Endothelial cell of umbilical vein (primary cell): ENCODE measurements around the gene TLX3. TPM values are rescaled to one million over a fixed set of nuclear protein-coding genes. Genes with fewer than 3 reads are reported as not detected.

ENCODE experiments used
- BruUV-seq: library from RNA; stranded (reverse); fragments of 400-500 nt; replicated peaks from 2 replicates; lab custom pipeline; 2021; lab: Mats Ljungman, UMichigan
- CTCF ChIA-PET: fragments of 300-600, 350-600 bp; sonication (Branson Sonifier 250); formaldehyde crosslinking; loops from one replicate; lab custom pipeline; 2021; ENCODE audit warnings: antibody characterized with exemption, inconsistent platforms; lab: Charles Lee
- POLR2A ChIA-PET: fragments of 300-600, 350-600 bp; sonication (Branson Sonifier 250); formaldehyde crosslinking; loops from one replicate; lab custom pipeline; 2021; ENCODE audit warnings: antibody characterized with exemption, inconsistent platforms; lab: Charles Lee
- DNase-seq: peaks from one replicate; pipeline ENCODE4 v3.0.0-alpha.2; 2011; ENCODE audit warnings: low read depth, low spot score
- FAIRE-seq: peaks from 2 replicates; lab custom pipeline; 2011; peaks lifted over from hg19 to GRCh38; lab: Jason Lieb, UNC
- H2AFZ ChIP-seq: 2 replicates; pipeline ENCODE4 v1.6.0; 2012; ENCODE audit warnings: low read depth, low read length, control low read depth, inconsistent platforms
- H3K27ac ChIP-seq: 2 replicates; pipeline ENCODE4 v1.5.1; 2011; ENCODE audit warnings: low read depth, mild to moderate bottlenecking, control low read depth, low read length, moderate library complexity; ENCODE audit not compliant: insufficient read depth
- H3K27me3 ChIP-seq, 2 experiments: 2 replicates each; pipeline versions ENCODE4 v1.6.0 to v1.6.1; 2011; ENCODE audit warnings: low read length in 2 of 2, mixed read lengths in 1 of 2; ENCODE audit not compliant: control insufficient read depth in 2 of 2, insufficient read depth in 2 of 2
- H3K36me3 ChIP-seq, 2 experiments: 2 replicates in 1 of 2; 3 replicates in 1 of 2; pipeline ENCODE4 v1.5.1; 2011; ENCODE audit warnings: low read length in 2 of 2, mild to moderate bottlenecking in 1 of 2, moderate library complexity in 1 of 2; ENCODE audit not compliant: control insufficient read depth in 2 of 2, insufficient read depth in 2 of 2; ENCODE audit errors: extremely low read depth in 1 of 2
- H3K4me1 ChIP-seq: 3 replicates; pipeline ENCODE4 v1.5.1; 2011; ENCODE audit warnings: mild to moderate bottlenecking, low read length; ENCODE audit not compliant: control insufficient read depth, insufficient read depth; ENCODE audit errors: extremely low read depth
- H3K4me2 ChIP-seq: 2 replicates; pipeline ENCODE4 v1.6.1; 2011; ENCODE audit warnings: low read length, control low read depth, mixed read lengths; ENCODE audit not compliant: insufficient read depth
- H3K4me3 ChIP-seq, 3 experiments: fragments of 200-600 bp in 1 of 3; sonication (generic), shearing (Covaris generic) in 1 of 3; replicated peaks in 1 of 3; 2 replicates each; pipeline ENCODE4 v1.5.1; 2011 to 2016; ENCODE audit warnings: control low read depth in 3 of 3, low read length in 3 of 3, mild to moderate bottlenecking in 2 of 3, inconsistent platforms in 1 of 3, low read depth in 1 of 3, moderate library complexity in 1 of 3; ENCODE audit not compliant: insufficient read depth in 1 of 3
- H3K79me2 ChIP-seq: 2 replicates; pipeline ENCODE4 v1.6.0; 2012; ENCODE audit warnings: low read length, inconsistent platforms; ENCODE audit not compliant: control insufficient read depth, insufficient read depth
- H3K9ac ChIP-seq: replicated peaks from 2 replicates; pipeline ENCODE3; 2011; ENCODE audit warnings: low read length, control low read depth; ENCODE audit not compliant: insufficient read depth; ENCODE audit errors: extremely low read depth
- H3K9me1 ChIP-seq: replicated peaks from 3 replicates; pipeline ENCODE4 v1.6.0; 2011; ENCODE audit warnings: mild to moderate bottlenecking, low read length; ENCODE audit not compliant: control insufficient read depth, insufficient read depth; ENCODE audit errors: extremely low read depth
- H3K9me3 ChIP-seq: replicated peaks from 2 replicates; pipeline ENCODE4 v1.5.1; 2012; ENCODE audit warnings: low read length, inconsistent platforms; ENCODE audit not compliant: control insufficient read depth, insufficient read depth
- H4K20me1 ChIP-seq: replicated peaks from 2 replicates; pipeline ENCODE3; 2011; ENCODE audit warnings: mild to moderate bottlenecking, low read length; ENCODE audit not compliant: control insufficient read depth, insufficient read depth; ENCODE audit errors: extremely low read depth
- EZH2 ChIP-seq: IDR thresholded peaks from 2 replicates; pipeline ENCODE4 v1.6.1; 2012; ENCODE audit warnings: borderline replicate concordance, low read depth, mild to moderate bottlenecking, moderate library complexity, low read length, inconsistent platforms; ENCODE audit not compliant: severe bottlenecking
- FOS ChIP-seq: IDR thresholded peaks from 2 replicates; pipeline ENCODE4 v1.6.1; 2011; ENCODE audit warnings: mild to moderate bottlenecking, low read length, moderate library complexity, borderline replicate concordance; ENCODE audit not compliant: insufficient read depth
- GATA2 ChIP-seq: IDR thresholded peaks from 2 replicates; pipeline ENCODE4 v1.7.0; 2011; ENCODE audit warnings: low read depth, mild to moderate bottlenecking, moderate library complexity, mixed read lengths, low read length; ENCODE audit not compliant: insufficient read length, insufficient read depth
- JUN ChIP-seq: IDR thresholded peaks from 2 replicates; pipeline ENCODE4 v1.6.1; 2011; ENCODE audit warnings: borderline replicate concordance, low read depth; ENCODE audit not compliant: insufficient read length, insufficient read depth
- MYC ChIP-seq: IDR thresholded peaks from one replicate; pipeline ENCODE4 v1.6.1; 2011; ENCODE audit warnings: mild to moderate bottlenecking, low read depth, low read length
- POLR2A ChIP-seq: IDR thresholded peaks from 2 replicates; pipeline ENCODE4 v1.6.1; 2012; ENCODE audit warnings: low read depth, mild to moderate bottlenecking, control low read depth, low read length
- POLR2AphosphoS5 ChIP-seq: IDR thresholded peaks from 2 replicates; pipeline ENCODE4 v1.6.1; 2012; ENCODE audit warnings: low read depth, mild to moderate bottlenecking, control low read depth, low read length, moderate library complexity; ENCODE audit not compliant: insufficient read depth
- dilution Hi-C: fragments of 300-500 bp; cut with MboI; formaldehyde crosslinking; loops from one replicate; pipeline ENCODE4 v1.15.0; 2019; ENCODE audit warnings: low sequenced_read_pairs; ENCODE audit not compliant: extremely low pct_ligation_motif_present
- intact Hi-C: fragments of 100-400 bp; cut with micrococcal nuclease; formaldehyde crosslinking; loops from one replicate; pipeline ENCODE4 v1.10.0; 2022
- polyA plus RNA-seq, 4 experiments: library from polyadenylated mRNA; depleted of rRNA in 3 of 4; stranded (reverse) in 3 of 4; unstranded in 1 of 4; fragments of >200 nt; gene quantifications; 2 replicates each; pipeline versions ENCODE4 v1.2.1 to v1.2.3, GENCODE V29; 2011 to 2012; ENCODE audit warnings: missing spikeins in 1 of 4
- total RNA-seq: library from RNA; stranded (reverse); gene quantifications from 2 replicates; pipeline ENCODE4 v1.2.3, GENCODE V29; 2021
- TF ChIP-seq, protein P1 (sequence below), 2 donors: IDR thresholded peaks; 1 replicate in 1 of 2; 2 replicates in 1 of 2; pipeline ENCODE4 v1.5.1; 2011; ENCODE audit warnings: low read length in 2 of 2, mild to moderate bottlenecking in 2 of 2, moderate library complexity in 2 of 2, control low read depth in 1 of 2, inconsistent platforms in 1 of 2, low read depth in 1 of 2; ENCODE audit not compliant: insufficient read depth in 1 of 2; ENCODE audit errors: extremely low read depth in 1 of 2

The TLX3 gene
- total and polyA plus RNA-seq, 2 donors (not counting 3 experiments of a cell fraction or from before 2014, with no cell fraction given): not detected

DNA sequence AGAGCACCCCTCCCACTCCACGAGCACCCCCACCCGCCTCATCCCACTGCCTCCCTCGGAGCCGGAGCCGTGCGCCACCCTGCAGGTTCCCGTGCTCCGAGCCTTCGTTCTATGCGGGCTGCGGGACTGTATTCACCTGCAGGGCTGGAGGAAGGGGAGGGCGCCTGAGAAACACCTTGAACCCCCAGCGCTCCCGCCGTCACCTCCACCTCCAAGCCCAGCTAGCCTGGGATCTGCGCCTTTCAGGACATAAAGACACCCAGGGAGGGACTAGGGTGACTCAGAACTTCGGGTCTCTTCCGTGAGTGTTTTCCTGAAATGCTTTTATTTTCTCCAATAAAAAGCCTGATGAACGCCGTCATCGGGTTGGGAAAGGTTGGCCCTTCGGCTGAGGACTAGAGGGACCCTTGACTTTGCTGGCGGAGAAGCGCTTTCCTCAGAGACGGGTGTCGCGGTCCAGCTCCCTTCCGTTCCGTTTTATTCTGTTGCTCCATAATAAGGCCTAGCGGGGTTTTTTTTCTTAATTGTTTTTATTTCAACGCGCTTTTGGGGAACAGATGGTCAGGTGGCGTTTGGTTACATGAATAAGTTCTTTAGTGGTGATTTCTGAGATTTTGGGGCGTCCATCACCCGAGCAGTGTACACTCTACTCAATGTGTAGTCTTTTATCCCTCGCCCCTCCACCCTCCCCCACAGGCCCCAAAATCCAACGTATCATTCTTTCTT lies 4.6 kb downstream of the TLX3 start:
- no peak overlapping the region for H2AFZ ChIP-seq
- no peaks in the 10 kb centered on the region for H3K79me2 ChIP-seq
- no peak for FAIRE-seq
- TF ChIP-seq EZH2: peak; percentile 69
- TF ChIP-seq JUN: no peak
- dilution Hi-C loops: no loop called here
- H4K20me1 ChIP-seq: no peaks in the 10 kb centered on the region
- H3K27me3 ChIP-seq: peaks cover 84 to 96% of the 10 kb centered on the region in 2 experiments
- no peaks in the 10 kb centered on the region for H3K9me1 ChIP-seq
- H3K9ac ChIP-seq: no peak overlapping the region
- H3K4me1 ChIP-seq: peaks cover 2% of the 10 kb centered on the region
- no peaks in the 10 kb centered on the region for H3K36me3 ChIP-seq
- DNase-seq: no peak
- H3K4me2 ChIP-seq: peak overlapping the region; percentile 9
- ChIA-PET CTCF (interaction anchor here (1.0 kb wide), 1 partner anchor 28 kb away, joined by 3 read pairs; no protein-coding TSS in a partner anchor), POLR2A (no interaction called here)
- H3K9me3 ChIP-seq: no peaks in the 10 kb centered on the region
- no peak overlapping the region for H3K4me3 ChIP-seq
- intact Hi-C loops: loop anchor here (10.0 kb wide), 1 partner anchor 449 kb away; the partner anchor contains the start of gene RANBP17
- H3K27ac ChIP-seq: no peak overlapping the region
- no TSS peak for BruUV-seq

DNA sequence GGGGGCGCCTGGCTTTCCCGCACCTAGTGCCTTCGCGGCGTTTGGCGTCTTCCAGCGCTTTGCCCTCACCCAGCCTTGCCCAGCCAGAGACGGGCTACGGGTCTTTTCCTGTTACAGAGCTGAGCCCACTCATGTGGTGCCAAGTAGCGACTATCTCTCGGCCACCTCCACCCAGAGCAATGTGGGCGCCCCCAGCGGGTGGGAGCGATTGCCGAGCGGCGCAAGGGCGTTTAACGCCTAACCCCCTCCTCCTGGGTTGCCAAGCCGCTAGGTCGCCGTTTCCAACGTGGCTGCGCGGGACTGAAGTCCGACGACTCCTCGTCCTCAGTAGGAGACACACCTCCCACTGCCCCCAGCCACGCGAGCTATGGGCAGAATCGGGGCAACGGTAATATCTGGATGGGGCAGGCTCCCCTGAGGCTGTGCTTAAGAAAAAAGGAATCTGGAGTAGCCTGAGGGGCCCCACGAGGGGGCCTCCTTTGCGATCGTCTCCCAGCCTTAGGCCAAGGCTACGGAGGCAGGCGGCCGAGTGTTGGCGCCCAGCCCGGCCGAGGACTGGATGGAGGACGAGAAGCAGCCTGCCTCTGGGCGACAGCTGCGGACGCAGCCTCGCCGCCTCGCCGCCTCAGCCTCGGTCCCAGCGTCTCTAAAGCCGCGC lies 5.8 kb downstream of the TLX3 start:
- no peaks in the 10 kb centered on the region for H3K9me3 ChIP-seq
- H3K9ac ChIP-seq: no peak overlapping the region
- peak; percentile 24 for DNase-seq
- intact Hi-C loops (loop anchor here (10.0 kb wide), 1 partner anchor 450 kb away; the partner anchor contains the start of gene RANBP17), dilution Hi-C loops (no loop called here)
- peaks cover 85 to 96% of the 10 kb centered on the region in 2 experiments for H3K27me3 ChIP-seq
- no peak overlapping the region for H3K27ac ChIP-seq
- CTCF ChIA-PET: interaction anchor here (1.0 kb wide), 1 partner anchor 108 kb away, joined by 3 read pairs; no protein-coding TSS in a partner anchor
- no peak overlapping the region for H2AFZ ChIP-seq
- H3K36me3 ChIP-seq: no peaks in the 10 kb centered on the region
- no peak overlapping the region for H3K4me3 ChIP-seq
- no peaks in the 10 kb centered on the region for H3K79me2 ChIP-seq
- POLR2A ChIA-PET: interaction anchor here (0.5 kb wide), 1 partner anchor 78 kb away, joined by 4 read pairs; no protein-coding TSS in a partner anchor
- no peaks in the 10 kb centered on the region for H4K20me1 ChIP-seq
- no peaks in the 10 kb centered on the region for H3K9me1 ChIP-seq
- no TSS peak for BruUV-seq
- TF ChIP-seq POLR2AphosphoS5: no peak
- peak; percentile 65 for TF ChIP-seq EZH2
- no peak for TF ChIP-seq JUN
- no peak for TF ChIP-seq GATA2
- TF ChIP-seq POLR2A: no peak
- no peak for TF ChIP-seq FOS
- TF ChIP-seq, protein P1, sequence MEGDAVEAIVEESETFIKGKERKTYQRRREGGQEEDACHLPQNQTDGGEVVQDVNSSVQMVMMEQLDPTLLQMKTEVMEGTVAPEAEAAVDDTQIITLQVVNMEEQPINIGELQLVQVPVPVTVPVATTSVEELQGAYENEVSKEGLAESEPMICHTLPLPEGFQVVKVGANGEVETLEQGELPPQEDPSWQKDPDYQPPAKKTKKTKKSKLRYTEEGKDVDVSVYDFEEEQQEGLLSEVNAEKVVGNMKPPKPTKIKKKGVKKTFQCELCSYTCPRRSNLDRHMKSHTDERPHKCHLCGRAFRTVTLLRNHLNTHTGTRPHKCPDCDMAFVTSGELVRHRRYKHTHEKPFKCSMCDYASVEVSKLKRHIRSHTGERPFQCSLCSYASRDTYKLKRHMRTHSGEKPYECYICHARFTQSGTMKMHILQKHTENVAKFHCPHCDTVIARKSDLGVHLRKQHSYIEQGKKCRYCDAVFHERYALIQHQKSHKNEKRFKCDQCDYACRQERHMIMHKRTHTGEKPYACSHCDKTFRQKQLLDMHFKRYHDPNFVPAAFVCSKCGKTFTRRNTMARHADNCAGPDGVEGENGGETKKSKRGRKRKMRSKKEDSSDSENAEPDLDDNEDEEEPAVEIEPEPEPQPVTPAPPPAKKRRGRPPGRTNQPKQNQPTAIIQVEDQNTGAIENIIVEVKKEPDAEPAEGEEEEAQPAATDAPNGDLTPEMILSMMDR (IDR thresholded peaks at IDR 0.05; ENCODE audit: extremely low read depth in 1 of 2, insufficient read depth in 1 of 2, low read depth in 1 of 2, low read length in 2 of 2): no peak
- TF ChIP-seq MYC: no peak
- FAIRE-seq: peak; percentile 55
- H3K4me2 ChIP-seq: no peak overlapping the region
- H3K4me1 ChIP-seq: peaks cover 2% of the 10 kb centered on the region
